MM.1S (cell line): Measurements from ENCODE around the gene SNTG2.

ENCODE experiments used
- EZH2 ChIP-seq: fragments of 300-600 bp; sonication (generic); optimal IDR thresholded peaks from 2 replicates; pipeline ENCODE3; 2017; ENCODE audit warnings: low read depth, mild to moderate bottlenecking, antibody characterized with exemption, low read length, mixed read lengths
- TF ChIP-seq, protein P1 (sequence below): fragments of 300-600 bp; sonication (generic); IDR thresholded peaks from 2 replicates; pipeline ENCODE4 v1.5.1; 2016; ENCODE audit warnings: antibody characterized with exemption, low read length, mixed read lengths

DNA sequence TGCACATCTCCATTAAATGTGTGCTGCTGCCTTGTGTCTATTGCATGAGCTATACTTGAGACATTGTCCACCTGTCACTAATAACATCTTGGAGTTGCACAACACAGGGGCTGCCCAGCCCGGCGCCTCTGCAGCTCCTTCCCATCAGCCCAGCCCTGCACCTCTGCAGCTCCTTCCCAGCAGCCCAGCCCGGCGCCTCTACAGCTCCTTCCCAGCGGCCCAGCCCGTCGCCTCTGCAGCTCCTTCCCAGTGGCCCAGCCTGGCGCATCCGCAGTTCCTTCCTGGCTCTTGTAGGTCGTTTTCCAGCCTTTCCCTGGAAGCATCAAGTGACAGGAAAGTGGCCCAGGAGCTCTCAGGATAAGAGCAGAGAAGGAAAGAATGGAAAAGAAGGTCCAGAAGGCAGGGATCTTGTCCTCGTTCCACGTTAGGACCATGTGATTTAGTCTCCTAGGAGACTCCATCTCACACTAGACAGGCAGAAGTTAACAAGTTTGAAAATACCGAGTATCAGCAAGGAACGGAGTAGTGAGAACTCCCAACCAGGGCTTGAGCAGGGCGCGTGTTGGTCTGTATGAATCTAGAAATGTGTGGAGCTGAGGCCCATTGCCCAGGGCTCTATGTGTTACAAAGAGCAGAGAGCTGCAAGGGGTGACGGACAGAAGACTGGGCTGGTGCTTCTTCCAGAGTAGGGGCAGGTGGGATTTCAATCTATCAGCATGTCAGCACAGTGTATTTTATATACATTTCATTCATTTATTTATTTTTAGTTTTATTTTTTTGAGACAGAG, 346.9 kb downstream of the SNTG2 start:
- TF ChIP-seq, protein P1, sequence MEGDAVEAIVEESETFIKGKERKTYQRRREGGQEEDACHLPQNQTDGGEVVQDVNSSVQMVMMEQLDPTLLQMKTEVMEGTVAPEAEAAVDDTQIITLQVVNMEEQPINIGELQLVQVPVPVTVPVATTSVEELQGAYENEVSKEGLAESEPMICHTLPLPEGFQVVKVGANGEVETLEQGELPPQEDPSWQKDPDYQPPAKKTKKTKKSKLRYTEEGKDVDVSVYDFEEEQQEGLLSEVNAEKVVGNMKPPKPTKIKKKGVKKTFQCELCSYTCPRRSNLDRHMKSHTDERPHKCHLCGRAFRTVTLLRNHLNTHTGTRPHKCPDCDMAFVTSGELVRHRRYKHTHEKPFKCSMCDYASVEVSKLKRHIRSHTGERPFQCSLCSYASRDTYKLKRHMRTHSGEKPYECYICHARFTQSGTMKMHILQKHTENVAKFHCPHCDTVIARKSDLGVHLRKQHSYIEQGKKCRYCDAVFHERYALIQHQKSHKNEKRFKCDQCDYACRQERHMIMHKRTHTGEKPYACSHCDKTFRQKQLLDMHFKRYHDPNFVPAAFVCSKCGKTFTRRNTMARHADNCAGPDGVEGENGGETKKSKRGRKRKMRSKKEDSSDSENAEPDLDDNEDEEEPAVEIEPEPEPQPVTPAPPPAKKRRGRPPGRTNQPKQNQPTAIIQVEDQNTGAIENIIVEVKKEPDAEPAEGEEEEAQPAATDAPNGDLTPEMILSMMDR = no peak
- no peak for TF ChIP-seq EZH2
